Activated CD4-positive, CD25-positive, alpha-beta regulatory T cell (primary cell): ENCODE results near the gene GALE.
A peak's percentile ranks its signal among the peaks of the same experiment; 100 is the strongest.
"Not testable (repeated sequence)": the region's sequence is repeated elsewhere in the genome, so short reads cannot be mapped to it uniquely, and the experiment has no call there.

Source experiments
- DNase-seq, 4 experiments: peaks; one replicate each; lab custom pipeline; 2025; lab: John Stamatoyannopoulos, UW

GALE gene

DNA sequence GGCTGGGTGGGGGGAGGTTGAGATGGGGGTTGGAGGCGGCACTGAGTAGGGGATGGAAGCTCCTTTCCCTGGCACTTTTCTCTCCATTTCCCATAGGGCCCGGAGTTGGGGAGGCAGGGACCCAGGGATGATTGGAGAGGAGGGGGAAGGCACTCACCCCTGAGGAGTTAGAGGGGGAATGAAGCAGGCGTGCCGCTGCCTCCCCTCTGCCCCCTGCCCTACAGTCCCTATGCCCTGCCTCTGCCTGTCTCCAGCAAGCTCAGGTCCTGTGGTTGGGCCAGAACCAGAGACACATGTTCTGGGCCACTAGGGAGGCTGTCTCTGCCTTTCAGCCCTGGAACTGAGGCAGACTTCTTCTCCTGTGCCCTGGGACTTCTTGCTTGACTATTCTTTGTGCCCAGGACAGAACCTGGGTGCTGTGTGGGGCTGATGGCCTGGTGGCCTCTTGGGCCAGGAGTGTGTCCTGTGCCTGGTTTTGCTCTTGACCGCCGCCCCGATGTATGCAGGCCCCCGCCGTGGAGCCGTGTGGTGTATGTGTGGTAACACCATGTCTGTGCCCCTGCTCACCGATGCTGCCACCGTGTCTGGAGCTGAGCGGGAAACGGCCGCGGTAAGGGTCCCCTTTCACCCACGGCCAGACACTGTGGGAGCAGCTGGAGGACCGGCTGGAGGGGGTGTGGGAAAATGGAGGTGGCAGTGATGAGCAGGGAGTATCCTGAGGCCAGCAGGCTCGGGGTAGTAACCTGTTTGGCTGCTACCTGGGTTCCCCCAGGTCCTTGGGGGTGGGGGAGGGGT is 8.2 kb downstream of the GALE start:
- no peak for DNase-seq

DNA sequence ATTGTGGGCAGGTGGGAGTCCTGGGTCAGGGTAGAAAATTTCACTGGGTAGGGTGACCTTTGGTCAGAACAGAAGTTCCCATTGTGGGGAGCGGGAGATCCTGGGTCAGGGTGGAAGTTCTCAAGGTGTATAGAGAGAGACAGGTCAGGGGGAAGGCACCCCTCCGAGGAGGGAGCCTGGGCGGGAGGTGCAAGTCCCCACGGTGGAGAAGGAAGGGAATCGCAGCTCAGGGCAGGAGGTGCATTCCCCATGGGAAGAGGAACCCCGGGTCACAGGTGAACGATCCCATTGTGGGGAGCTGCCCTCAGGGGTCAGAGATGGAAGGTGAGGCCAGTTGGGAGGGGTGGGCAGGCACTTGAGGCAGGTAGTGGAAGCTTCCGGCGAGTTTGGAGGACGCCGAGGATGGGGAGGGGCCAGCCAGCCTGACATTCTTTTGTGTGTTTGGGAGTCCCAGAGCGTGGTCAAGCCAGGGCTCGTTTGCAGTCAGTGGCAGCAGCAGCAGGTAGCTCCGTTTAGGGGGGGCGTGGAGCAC is 9.0 kb downstream of the GALE start:
- peak in 1 of 4 experiments; percentile 22 for DNase-seq

DNA sequence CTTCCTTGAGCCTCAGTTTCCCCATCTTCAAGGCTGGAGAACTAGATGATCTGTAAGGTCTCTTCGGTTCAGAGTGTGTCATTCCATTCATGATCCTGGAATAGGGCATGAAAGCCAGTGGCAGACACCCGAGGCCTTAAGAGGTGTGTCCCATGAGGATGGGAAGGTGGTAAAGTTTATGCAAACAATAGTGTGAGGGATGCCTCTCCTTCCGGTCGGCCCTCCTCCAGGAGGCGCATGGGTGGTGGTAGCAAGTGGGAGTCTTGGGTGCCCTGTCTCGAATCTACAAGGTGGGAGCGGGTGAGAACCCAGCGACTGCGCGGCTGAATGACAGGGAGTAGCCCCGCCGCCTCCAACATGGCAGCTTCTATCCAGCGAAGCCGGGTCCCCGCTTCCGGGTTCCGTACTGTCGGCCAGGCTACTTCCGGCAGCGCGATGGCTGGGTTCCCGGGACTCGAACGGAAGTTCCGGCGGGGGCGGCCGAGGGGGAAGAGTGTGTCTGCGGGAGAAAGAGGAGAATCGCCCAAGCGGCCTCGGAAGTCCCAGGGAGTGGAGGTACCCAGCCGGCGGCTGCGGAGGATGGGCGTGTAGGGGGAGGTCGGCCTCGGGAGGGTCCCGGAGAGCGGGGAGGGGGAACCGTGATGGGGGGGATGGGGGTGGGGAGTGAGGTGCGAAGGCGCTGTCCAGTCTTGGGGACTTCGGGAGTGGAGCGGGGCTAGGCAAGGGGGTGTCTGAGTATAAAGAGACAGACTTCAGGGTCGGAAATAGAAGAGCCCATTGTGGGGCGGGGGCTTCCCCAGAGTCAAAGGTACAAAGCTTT is 9.6 kb downstream of the GALE start, which contains the start of gene LYPLA2:
TSS of gene LYPLA2 (plus strand) at position 450 of the 820 bp plus-strand sequence. CDS start 1,538 bp downstream, outside the sequence.
- peak; percentile 70 to 77 (median 74) for DNase-seq

DNA sequence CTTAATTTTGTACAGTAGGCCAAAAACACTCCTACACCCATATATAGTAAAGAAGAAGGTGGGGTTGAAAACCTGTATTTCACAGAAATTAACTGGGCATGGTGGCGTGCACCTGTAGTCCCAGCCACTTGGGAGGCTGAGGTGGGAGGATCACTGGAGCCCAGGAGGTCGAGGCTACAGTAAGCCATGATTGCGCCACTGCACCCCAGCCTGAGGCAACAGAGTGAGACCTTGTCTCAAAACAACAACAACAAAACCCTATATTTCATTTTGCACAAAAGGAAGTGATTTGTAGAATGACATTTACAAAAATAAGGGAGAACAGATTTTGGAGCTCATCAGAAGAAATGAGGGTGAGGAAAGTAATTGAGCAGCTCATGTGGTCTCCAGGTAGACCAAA is 11.9 kb downstream of the GALE start:
- DNase-seq, result no peak

DNA sequence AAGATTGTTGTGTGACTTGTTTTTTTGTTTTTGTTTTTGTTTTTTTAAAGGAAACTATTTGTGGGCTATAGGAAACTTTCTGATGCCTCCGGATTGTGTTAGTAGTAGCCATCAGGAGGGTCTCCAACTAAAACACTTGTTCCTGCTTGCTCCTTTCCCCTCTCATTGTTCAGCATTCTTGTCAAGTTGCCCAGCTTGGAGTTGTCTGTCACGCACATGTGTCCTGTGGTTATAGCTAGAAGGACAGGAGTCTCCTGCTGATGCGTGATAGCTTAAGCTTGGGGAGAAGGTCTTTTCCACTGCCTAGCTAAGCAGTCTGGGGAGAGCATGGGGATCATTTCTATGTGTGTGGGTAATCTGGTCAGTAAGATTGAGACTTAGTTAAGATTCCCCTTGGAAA is 12.9 kb downstream of the GALE start:
- DNase-seq, result no peak

DNA sequence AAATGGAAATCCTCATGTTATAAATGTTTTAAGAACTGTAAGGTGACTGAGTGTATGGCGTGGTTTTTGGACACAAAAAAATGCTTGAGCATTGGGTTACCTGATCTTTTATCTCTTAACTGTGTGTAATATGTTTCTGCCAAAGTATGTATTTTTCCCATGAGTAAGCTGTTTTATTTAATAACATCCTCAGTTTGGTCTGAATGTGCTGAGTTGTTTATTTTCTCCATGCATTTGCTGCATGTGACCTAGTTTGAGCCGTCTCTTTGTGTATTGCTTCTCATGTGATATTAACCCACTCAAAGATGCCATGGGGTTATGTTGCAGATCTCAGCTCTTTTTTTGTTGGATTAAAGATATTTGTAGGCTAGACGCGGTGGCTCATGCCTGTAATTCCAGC is 15.7 kb downstream of the GALE start:
- no peak for DNase-seq

DNA sequence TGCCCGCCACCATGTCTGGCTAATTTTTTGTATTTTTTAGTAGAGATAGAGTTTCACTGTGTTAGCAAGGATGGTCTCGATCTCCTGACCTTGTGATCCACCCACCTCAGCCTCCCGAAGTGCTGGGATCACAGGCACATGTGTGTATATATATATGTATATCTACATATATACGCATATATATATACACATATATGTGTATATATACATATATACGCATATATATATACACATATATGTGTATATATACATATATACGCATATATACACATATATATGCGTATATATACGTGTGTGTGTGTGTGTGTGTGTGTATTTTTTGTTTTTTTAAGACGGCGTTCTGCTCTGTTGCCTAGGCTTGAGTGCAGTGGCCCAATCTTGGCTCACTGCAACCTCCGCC is 17.4 kb downstream of the GALE start:
- DNase-seq, result not testable (repeated sequence)

DNA sequence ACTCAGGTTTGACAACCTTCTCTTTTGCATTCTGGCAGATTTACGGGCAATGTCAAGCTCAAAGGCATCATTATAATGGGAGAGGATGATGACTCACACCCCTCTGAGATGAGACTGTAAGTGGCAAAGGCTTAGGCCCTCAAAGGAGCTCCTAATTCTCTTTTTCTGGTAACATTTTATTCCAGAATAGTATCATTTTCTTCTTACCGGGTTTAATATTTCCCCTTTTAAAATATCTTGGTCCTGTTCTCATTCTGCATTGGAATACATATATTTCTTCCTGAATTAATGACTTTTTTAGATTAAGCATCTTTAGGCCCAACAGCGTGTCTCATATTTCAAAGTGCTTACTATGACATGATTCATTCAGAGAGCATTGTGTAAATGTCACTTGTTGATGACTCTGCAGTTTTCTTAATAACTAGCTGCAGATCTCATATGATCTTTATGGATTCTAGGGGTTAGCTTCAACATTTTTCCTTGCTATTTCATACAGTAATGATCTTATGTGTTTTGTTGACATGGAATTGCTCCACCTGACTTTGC is 20.7 kb downstream of the GALE start:
- no peak for DNase-seq

DNA sequence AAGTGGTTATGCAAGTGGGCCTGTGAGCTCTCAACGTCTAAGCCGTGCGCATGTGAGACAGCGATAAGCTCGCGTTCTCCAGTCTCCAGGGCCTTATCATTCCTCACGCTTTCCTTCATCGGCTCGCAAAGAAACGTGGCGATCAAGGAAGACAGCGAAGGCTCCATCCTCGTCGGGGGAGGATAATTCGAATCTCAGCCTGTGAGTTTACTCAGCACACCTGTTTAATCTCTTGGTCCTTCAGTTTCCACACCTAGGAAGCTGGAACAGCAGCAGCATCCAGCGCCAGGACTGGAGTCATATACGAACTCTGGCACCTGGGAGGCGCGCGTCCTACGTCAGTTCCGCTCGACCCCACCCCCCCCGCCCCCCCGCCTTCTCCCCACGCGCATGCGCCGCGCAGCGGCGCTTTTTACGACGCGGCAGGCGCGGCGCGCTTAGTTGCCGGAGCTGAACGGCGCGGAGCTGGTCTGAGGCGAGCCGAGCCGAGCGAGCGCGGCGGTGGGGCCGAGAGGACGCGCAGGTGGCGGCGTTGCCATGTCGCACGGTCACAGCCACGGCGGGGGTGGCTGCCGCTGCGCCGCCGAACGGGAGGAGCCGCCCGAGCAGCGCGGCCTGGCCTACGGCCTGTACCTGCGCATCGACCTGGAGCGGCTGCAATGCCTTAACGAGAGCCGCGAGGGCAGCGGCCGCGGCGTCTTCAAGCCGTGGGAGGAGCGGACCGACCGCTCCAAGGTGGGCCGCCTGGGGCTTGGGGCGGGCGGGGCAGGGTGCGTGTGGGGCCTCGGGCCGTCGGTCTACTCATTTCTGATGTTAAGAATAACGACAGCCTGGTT is 22.4 kb downstream of the GALE start, which contains the start of gene PITHD1:
TSS of gene PITHD1 (plus strand) at position 440 of the 836 bp plus-strand sequence. CDS start at position 538, 98 bp downstream.
- DNase-seq, result peak; percentile 54 to 72 (median 61)

DNA sequence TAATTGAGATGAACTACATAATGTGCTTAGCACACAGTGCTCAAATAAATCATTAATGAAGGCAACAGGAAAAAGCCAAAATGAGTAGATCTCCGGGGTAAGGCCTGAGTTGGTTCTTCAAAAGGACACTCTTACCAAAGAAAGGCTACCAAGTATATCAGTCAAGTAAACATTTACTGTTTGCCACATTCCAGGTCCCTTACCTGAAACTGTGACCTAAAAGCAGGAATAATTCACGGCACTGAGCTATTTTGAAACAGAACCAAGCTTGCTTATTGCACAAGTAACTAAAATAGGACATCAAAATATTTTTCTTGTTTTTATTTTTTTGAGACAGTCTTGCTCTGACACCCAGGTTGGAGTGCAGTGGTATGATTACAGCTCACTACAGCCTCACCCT is 24.3 kb downstream of the GALE start:
- no peak for DNase-seq

DNA sequence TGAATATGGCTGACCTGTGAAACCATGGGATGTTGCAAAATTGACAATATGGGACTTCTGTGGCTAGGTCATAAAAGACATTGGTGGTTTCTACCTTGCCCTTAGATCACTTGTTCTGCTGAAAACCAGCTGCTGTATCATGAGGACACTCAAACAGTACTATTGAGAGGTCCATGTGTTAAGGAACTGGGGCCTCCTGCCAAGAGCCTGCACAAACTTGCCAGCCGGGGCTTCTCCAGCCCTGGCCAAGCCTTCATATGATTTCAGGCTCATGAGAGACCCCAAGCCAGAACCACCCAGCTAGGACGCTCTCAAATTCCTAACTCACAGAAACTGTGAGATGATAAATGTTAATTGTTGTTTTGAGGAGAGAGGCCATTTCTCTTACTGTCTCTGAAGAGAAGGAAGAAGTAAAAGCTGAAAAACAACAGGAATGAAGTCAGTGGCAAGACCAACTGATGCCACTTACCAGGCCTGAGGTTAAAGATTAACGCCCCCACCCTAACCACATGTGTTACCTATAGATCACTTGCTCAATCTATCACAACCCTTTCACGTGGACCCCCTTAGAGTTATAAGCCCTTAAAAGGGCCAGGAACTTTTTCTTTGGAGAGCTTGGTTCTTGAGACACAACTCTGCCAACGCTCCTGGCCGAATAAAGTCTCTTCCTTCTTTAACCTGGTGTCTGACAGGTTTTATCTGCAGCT is 26.2 kb downstream of the GALE start:
- DNase-seq, result no peak

DNA sequence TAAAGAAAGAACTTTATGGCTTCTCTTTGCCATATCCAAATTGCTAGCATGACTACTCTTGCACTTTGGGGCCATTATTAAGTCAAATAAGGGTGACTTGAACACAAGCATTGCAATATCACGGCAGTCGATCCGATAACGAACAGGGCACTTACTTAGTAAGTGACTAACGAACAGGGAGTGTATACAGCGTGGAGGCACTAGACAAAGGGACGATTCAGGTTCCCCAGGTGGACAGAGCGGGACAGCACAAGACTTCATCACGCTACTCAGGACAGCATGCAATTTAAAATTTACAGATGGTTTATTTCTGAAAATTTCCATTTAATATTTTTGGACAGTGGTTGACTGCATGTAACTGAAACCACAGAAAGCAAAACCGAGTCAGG is 27.7 kb downstream of the GALE start:
- no peak for DNase-seq

DNA sequence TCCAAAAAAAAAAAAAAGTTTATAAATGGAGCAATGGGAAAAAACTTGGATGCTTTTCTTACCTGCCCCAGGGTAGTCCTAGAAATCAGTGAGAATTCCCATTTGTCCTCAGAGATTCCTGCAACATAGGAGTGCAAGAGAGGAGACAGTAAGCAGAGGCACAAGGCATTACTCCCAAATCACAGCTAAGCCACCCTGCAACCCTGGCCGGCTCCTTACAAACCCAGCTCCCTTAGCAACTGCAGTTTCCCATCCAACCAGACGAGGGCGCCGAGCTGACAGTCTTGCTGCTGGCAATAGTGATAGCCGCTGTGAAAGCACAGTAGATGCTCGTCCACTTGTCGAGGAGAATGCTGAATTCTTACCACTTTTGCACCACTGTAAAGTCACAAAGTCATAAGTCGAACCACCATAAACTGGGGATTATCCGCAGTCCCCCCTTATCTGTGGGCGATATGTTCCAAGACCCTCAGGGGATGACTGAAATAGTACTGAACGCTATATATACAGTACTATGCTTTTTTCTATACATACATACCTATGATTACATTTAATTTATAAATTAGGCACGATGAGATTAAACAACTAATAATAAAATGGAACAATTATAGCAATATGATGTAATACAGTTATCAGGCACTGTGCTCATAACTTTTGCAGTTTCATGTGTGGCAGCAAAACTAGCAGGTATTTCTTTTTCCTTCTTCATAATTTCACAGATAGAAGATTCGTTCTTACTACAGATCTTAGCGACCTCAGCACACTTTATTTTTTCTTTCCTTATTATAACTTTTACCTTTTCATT is 28.3 kb downstream of the GALE start:
- DNase-seq, result peak; percentile 66 to 87 (median 74)

DNA sequence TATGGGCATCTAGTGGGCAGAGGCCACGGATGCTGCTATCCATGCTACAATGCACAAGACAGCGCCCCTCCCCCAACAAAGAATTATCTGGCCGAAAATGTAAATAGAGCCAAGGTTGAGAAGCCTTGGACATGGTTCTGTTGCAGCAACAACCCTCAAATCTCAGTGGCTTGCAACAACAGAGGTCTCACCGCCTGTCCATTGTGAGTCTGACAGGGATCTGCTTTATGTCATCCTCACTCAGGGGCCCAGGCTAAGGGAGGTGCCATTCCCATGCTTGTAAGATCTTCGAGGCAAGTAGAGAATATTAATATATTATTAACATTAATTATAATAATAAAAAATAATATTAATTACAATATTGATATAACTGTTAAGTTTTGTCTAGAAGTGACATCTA is 31.8 kb downstream of the GALE start:
- no peak for DNase-seq

DNA sequence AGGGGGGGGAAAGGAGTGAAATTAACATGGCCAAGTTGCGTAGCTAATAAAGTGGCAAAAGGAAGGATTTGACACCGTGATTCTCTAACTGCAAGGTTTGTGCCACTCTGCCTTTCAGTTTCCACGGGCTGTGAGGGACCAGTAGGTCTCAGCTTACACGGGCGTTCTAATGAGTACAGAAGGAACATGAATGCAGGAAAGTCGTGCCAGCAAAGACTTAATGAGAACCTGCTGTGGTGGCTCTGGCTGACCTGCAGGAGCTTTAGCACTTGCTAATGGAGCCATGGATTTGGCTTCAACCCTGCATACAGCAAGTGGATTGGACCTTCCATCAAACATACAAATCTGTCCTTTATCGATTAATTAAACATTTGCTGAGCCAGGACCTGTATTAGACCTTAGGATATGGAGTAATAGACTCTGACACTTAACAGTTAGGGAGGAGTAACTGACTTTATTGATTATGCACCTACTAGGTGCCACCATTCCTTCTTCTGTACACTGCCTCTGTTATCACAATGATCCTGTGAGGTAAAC is 37.4 kb downstream of the GALE start:
- no peak for DNase-seq

DNA sequence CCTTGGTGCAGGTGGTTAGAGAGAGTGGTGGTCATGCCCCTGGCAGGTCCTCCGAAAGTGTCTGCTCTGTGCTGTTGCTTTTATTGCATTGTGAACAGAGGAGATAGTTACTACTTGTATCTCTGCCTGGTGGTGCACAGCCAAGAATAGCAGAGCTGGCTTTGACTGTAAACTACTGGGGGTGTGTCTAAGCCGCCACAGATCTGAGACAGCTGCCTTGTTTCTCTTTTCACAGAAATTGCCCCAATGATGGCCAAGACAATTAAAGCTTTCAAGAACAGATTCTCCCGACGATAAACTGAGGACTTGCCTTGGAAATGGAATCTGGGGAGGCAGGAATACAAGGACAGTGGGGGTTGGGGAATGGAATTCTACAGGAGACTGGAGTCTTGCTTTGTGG is 41.3 kb downstream of the GALE start:
- no peak for DNase-seq

DNA sequence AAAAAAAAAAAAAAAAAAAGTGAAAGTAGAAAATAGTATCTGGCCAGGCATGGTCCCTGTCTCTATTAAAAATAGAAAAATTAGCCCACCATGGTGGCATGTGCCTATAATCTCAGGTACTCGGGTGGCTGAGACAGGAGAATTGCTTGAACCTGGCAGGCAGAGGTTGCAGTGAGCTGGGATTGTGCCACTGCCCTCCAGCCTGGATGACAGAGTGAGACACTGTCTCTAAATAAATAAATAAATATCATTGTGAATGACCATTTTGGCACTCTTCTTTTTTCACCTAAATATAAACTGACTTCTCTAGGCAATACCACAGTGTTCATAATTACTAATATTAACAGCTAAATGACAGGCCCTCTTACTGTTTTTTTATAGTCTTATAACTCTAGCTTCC is 42.7 kb downstream of the GALE start:
- no peak for DNase-seq

DNA sequence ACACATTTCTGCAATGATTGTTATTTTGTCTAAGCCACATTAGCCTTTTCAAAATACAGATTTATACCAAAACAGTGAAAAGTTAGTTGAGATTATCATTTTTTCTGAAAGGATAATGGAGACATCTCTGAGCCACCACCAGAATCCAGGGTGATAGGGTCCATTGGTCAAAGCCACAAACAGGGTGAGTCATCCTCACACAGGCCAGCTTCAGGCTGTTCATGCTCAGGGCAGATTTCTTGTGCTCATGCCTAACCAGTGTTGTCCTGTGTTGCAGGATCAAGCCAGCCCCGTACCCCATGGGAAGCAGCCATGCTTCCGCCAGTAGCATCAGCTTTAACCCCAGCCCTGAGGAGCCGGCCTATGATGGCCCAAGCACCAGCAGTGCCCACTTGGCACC is 43.9 kb downstream of the GALE start:
- no peak for DNase-seq

DNA sequence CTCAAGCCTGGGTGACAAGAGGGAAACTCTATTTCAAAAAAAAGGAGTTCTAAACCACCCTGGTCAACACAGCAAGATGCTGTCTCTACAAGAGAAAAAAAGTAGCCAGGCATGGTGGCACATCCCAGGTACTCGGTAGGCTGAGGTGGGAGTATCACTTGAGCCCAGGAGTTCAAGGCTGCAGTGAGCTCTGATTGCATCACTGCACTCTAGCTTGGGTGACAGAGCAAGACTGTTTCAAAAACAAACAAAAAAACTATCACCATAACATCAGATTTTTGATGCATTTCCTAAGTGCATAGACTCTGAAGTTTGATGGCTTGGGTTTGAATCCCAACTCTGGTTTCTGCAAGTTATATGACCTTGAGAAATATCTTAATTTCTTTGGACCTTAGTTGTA is 47.6 kb downstream of the GALE start:
- no peak for DNase-seq

DNA sequence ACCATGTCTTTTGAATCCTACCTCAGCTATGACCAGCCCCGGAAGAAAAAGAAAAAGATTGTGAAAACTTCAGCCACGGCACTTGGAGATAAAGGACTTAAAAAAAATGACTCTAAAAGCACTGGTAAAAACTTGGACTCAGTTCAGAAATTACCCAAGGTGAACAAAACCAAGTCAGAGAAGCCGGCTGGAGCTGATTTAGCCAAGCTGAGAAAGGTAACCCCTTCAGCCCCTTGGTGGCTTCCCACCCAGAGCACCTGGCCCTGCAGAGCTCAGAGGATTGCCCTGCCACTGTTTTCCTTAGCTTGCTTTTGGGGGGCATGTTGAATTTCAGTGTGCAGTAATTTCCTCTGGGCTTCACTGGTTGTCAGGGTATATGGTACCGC is 48.7 kb downstream of the GALE start:
- no peak for DNase-seq
